Mammary microvascular endothelial cell (primary cell): Measurements from ENCODE around the gene SLC13A3. TPM values are rescaled to one million over a fixed set of nuclear protein-coding genes. Genes with fewer than 3 reads are reported as not detected.

Experiments used
- total RNA-seq: library from RNA; depleted of rRNA; stranded (reverse); fragments of >200 nt; gene quantifications from 2 replicates; pipeline ENCODE4 v1.2.3, GENCODE V29; 2015

SLC13A3 gene, protein sequence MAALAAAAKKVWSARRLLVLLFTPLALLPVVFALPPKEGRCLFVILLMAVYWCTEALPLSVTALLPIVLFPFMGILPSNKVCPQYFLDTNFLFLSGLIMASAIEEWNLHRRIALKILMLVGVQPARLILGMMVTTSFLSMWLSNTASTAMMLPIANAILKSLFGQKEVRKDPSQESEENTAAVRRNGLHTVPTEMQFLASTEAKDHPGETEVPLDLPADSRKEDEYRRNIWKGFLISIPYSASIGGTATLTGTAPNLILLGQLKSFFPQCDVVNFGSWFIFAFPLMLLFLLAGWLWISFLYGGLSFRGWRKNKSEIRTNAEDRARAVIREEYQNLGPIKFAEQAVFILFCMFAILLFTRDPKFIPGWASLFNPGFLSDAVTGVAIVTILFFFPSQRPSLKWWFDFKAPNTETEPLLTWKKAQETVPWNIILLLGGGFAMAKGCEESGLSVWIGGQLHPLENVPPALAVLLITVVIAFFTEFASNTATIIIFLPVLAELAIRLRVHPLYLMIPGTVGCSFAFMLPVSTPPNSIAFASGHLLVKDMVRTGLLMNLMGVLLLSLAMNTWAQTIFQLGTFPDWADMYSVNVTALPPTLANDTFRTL
- not detected in 2 replicates for total RNA-seq

DNA sequence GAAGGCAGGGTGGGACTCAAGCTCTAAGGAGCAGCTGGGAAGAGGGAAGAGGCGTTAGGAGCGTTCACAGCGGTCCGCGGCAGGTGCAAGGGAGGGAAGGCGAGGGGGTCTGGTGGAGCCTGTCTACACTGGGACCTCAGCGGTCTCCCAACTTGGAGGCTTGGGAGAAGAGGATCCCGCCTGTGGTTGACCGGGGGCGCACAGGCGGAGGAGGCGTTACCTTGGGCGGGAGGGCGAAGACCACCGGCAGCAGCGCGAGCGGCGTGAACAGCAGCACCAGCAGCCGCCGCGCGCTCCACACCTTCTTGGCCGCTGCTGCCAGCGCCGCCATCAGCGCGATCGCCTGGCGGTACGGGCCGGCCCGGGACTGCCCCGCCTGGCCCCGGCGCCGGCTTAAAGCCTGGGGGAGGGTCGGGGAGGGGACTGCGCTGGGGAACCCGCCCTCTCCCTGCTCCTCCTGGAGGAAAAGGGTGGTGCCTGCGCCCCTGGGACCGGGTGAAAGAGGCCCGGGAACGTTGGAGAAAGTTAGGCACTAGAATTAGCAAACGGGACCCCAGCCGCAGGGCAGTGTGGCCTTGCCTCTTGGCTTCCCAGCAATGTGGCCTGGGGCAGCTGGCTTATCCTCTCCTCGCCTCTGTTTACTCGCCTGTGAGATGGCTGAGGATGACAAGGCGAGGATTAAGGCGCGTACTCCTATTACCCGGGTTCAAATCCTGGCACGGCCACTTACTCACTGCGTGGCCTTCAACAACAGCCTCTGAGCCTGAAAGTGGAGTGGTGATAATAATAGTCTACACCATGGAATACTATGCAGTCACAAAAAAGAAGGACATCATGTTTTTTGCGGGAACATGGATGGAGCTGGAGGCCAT lies at the start of gene SLC13A3:
Gene SLC13A3, minus strand, starts transcription at position 369 of the 872 bp plus-strand sequence. Its CDS starts 38 bp downstream, at position 331.

DNA sequence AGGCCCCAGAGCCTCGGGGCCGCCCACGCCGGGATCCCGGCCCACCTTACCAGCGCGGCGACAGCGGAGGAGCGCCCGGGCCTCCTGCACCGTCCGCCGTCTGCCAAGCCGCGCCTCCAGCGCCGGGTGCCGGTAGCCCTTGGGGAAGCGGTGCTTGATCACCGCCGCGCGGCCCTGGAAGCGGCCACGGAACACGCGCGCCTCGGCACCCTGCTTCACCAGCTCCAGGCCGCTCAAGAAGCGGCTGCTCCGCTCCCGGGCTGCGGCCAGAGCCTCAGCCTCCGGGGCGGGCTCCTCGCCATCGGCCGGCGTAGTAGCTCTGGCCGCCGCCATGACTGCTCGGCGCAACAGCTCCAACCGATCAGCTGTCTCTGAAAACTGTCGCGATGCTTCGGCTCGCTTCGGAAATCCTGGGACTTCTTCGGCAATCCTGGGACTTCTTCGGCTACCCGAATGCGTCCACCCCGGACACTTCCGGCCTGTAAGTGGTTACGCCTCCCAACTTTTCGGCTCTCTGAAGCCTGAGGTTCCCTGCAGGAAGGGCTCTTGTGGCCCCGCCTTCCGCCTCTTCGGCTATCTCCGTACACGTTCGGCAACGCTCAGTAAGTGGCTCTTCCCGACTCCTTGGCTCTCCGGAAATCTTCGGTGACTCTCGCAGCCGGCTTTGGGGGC lies 38.0 kb upstream of the SLC13A3 start, which contains the start of gene TP53RK:
Gene TP53RK, minus strand, starts transcription at position 363 of the 672 bp plus-strand sequence. Its CDS starts 30 bp downstream, at position 333.

DNA sequence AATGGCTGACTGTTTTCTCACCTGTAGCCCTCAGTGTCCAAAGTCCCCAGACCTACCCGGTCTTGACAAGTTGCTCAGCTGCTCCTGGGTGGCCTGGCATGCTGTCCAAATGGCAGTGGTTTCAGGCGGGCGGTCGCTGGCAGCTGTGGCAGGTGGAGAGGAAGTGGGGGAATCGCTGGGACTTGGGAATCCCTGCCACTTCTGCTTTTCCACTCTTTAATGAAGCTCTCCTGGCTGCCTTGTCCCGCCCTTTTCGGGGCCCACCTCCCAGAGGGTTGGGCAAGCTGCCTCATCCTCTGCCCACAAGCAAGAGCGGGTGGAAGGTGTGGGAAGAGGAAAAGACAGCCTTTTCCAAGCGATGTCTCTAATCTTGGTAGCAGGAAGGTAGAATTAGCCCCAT lies 100.8 kb downstream of the SLC13A3 start, which contains the start of gene OCSTAMP:
Gene OCSTAMP, minus strand, starts transcription at position 194 of the 400 bp plus-strand sequence. Its CDS starts 94 bp downstream, at position 100.

DNA sequence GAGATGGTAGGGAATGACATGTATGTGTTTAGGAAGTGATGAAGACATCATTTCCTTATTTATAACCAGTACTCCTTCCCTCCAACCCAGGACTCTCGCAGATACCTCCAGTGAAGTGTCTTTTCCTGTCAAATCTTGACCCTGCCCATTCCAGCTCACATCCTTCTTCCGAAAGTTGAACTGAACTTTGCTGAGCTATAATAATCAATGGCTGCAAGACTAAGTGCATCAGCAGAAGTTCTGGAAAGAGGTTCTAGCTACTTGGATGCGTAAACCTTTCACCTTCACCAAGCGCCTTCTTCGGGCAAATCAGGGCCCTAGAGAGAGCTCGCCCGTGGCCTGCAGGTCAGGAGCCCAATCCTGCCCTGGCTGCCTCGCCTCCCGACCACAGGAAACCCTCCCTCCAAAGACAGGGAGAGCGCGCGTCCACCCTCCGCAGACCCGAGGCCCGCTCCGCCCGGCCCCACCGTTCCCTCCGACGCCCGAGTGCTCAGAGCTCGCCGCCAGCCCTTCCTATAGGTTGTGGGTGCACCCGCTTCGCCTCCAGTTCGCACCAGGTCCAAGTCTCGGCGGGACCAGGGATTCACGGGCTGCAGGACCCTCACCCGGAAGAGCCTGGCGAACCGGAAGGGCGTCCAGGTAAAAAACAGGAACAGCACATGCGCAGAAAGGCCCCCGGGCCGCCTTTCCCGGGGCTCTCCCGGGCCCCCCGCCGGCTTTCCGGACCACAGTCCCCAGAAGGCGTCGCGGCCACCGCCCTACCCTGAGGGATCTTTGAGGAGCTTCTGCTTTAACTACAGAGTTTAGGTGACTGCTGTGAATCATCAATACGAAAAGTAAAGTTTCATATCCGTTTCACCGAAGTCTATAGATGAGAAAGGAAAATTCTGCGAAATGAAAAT lies 138.1 kb downstream of the SLC13A3 start, which contains the start of gene ZNF334:
Gene ZNF334, minus strand, starts transcription at position 617 of the 902 bp plus-strand sequence. CDS start 1,457 bp downstream, outside the sequence.

Other genes with a start within 250 kb of the SLC13A3 start
- gene ELMO2, start 244.8 kb downstream of the SLC13A3 start, total RNA-seq, result 28.7 and 28.8 TPM in 2 replicates
- 0.27 and 0.54 TPM in 2 replicates for gene ZNF334, start 137.9 kb downstream of the SLC13A3 start, total RNA-seq
- not detected in 2 replicates for gene OCSTAMP, start 100.8 kb downstream of the SLC13A3 start, total RNA-seq
- gene TP53RK, start 38.0 kb upstream of the SLC13A3 start, total RNA-seq, result 12.6 and 14.7 TPM in 2 replicates
- gene SLC2A10, start 58.2 kb upstream of the SLC13A3 start, total RNA-seq, result 1.9 and 3.3 TPM in 2 replicates
- gene EYA2, start 243.4 kb upstream of the SLC13A3 start, total RNA-seq, result not detected in 2 replicates